ENCODE results near the gene GABRD. TPM values are rescaled to one million over a fixed set of nuclear protein-coding genes. Genes with fewer than 3 reads are reported as not detected.

The GABRD gene
- total RNA-seq, 1 donor from 2014 or later: 0.72 TPM

DNA sequence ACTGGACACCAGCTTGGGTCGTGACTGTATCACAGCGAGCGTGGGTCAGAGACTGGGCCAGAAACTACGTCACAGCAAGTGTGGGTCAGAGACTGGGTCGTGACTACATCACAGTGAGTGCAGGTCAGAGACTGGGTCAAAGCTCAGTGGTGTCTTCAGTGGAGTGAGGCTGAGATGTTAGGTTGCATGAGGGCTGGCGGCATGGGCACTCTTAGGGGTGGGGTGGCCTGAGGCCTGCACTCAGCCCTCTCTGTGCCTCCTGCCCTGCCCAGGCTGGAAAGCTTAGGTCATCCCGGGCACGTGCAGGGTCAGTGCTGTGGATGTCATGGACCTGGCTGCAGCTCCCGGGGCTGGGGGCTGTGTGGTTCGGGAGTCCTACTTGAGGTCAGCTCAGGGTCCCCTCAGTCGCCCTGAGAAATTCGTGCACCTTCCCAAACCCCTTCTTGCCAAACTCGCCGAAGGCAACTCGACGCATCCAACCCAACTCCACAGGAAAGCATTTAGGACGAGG, 34.5 kb upstream of the GABRD start:
- no peak for DNase-seq (ENCODE audit: low spot score)

DNA sequence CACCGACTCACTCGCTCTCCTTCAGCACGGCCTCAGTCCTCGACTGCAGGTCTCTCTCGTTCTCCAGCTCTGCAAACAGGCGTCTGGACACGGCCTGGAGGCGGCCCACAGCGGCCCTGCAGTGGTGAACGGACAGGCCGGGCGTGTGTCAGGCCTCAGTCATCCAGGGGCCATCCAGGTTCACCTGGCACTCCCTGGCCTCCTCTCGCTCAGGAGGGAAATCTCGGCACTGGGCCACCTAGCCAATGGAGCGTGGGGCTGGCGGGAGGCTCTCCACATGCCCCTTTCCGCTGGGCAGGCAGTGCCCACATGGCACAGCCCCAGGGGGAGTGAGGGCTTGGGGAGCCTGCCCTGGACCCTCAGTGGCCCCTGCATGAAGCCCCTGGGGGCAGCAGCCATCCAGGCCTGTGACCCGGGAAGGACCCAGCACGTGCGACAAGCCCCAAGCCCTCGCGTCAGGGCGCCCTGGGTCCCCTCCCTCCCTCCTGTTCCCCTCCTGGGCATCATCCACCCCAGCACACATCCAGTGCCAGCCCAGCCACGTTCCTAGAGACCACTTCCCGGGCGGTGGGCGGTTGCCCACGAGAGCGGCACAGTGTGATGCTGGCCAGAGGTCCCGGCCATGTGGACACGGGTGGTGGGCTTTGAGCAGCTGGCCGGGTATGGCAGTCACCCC, 33.6 kb upstream of the GABRD start:
- DNase-seq (ENCODE audit: low spot score): no peak

DNA sequence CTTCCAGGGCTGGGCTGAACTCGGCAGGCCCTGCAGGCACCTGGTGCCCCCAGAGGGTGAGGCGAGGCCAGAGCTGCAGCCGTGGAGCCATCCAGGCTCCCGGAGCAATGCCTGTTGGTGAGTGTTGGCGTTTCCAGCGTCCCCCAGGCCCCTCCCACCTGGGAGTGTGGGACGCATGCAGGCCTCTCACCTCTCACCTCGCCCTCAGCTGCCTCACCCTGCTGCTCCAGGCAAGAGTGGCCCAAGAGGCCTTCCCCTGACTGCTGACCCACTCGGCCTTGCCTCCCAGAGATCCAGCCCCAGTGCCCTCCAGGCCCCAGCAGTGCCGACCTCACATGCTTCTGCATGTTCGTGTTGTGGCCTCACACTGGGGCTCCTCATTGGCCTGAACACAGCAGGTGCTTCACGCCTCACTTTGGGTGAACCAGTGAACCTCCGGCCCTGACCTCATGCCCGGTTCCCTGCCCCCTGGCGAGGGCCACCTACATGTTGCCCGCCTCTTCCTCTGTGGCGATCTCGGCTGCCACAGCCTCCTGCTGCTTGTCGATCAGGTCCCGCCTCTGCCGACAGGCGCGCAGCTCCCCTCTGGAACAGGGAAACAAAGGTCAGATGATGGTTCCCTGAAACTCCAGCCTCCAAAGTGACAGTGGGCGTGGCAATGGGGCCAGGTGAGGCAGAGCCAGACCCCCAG, 32.5 kb upstream of the GABRD start:
- no peak for DNase-seq (ENCODE audit: low spot score)

DNA sequence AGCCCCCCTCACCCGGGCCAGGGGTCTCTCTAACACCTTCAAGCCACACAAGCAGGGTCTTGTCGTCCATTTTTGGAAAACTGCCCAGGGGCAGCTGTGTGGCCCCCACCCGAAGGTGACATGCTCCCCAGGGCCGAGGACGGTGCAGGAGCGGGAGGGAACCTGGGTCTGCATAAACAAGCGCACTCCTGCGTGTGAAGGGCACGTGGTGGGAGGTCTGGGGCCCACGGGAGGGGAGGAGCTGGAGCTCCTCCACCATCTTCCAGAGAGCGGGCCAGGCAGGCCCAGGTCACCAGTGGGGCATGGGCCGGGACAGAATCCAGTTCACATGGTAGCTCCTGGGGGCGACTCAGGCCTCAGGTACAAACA, 32.0 kb upstream of the GABRD start:
- DNase-seq (ENCODE audit: low spot score): no peak

DNA sequence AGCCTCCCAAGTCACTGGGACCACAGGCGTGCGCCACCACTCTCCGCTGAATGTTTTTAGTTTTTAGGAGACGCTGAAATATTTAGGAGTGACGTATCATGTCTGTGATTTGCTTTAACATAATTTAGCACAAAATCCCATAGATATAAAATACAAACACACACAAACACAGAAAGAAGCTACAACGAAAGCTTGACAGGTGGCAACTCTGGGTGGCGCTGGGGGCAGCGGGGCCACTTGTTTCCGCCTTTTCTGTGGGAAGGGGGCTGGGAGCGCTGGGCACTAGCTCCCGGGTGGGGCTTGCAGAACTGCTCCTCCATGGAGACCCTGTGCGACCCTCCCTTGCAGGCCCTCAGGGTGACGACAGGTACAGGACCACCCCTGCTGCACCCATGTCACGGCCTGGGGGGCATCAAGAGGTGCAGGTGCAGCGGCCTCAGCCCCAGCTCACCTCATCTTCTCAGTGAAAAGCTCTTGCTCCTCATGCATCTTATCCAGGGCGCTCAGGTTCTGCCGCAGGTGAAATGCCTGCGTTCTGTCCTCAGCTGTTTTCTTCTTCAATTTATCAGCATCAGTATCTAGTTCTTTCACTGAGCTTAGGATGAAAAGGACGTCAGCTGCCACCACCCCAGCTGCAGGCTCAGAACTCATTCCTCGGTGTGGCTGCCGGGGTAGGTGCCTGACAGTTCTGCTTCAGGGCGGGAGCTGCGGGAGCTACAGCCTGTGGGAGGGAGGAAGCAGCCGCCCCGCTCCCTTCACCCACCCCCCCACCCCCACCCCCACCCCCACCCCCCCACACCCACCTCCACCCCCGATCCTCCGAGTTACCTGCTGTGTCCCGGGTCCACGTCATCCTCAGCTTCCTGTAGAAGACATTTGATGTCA, 30.8 kb upstream of the GABRD start:
- DNase-seq (ENCODE audit: low spot score): no peak

DNA sequence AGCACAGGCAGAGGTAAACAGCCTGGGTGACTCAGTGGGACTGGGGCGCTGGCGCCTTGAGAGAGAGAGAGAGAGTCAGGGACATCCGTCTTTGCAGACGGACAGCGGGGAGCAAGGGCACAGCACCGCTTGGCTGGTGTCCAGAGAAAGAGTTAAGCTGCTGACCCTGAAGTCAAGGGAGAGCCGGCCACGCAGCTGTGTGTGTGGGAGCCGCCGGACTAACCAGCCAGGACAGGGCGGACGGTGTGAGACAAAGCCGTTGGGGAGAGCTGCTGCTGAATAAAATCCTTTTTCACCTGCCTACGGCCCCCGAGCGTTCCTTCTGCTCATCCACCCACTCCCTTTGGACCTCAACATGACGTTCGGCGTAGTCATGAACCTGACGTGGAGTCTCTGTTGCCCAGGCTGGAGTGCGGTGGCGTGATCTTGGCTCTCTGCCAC, 30.0 kb upstream of the GABRD start:
- no peak for DNase-seq (ENCODE audit: low spot score)

DNA sequence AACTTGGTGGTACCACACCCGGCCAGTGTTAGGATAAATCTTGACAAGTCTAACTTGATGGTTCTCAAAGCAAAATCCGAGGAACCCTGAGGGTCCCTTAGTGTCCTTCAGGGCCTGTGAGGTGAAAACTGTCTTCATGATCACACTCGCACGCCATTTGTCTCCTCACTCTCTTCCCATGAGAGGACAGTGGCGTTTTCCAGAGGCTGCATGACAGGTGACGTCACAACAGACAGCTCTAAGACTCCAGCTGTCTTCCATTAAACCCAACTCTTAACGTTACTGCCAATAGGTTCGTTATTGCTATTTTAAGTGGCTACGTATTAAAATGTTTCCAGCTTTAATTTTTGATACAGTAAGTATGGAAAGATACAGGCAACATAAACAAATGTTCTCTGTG, 29.4 kb upstream of the GABRD start:
- no peak for DNase-seq (ENCODE audit: low spot score)

DNA sequence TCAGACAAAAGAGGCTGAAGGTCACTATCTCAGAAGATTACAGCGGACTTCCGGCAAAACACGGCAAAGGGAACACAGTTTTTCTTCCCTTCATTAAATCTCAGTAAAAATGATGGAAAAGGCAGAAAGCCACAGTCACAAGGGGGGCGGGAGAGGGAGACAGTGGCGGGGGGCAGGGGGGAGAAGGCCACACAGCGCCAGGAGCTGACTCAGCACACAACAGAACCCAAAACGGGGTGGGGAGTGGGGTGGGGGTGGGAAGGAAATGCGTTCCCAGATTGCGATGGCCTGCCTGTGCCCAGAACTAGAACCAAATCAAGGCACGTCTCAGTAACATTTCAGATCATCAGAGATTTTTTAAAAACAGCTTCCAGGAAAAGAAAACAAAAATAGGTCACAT, 28.9 kb upstream of the GABRD start:
- DNase-seq (ENCODE audit: low spot score): peak; percentile 40

DNA sequence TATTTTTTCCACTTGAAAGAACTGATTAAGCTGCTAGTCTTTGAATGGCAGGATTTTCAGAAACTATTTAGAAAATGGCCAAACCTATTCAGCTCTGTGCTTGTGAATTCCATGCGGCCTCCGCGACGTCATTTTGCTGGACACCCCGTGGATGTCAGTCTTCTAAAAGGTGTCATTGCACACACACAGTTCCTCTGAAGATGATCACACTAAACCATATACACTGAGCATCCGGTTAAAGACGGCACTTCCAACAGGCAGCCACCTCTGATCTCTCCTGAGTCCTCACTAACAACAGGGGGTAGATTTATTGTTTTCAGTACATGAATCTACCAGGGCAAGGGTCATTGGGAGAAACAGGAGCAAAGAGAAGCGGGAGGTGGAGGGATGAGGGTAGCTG, 24.6 kb upstream of the GABRD start:
- no peak for DNase-seq (ENCODE audit: low spot score)

DNA sequence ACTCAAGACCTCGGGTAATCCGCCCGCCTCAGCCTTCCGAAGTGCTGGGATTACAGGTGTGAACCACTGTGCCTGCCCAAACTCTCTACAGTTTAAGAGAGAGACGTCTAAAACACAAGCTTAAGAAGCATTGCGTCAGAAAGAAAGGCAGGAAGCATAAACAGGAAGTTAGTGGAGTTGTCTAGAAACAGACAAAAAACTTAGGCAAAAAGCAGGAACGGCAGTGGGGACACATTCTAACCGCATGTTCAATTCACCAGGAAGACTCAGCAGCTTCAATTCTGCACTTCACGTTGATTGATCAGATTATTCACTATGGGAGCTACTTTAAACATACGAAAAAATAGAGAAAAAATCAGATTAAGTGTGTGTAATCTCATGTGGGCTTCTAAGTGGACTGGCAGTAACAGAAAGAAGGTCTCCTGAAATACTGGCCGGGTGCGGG, 22.9 kb upstream of the GABRD start:
- no peak for DNase-seq (ENCODE audit: low spot score)

DNA sequence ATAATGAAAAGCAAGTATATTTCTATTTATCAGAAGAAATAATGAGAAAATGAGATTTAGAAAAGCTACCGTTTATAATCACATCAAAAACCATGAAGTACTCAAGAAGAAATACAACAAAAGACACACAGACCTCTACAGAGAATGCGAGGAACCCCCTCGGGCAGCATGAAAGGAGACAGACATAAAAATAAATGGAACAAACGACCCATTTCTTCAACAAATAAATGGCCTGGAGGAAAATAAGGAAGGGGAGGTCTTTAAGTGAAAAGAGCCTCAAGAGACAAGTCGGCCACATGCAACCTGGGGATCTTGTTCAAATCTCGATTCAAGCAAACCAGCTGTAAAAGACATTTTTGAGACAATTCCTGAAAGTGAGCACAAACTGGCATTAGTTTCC, 21.6 kb upstream of the GABRD start:
- DNase-seq (ENCODE audit: low spot score): no peak

DNA sequence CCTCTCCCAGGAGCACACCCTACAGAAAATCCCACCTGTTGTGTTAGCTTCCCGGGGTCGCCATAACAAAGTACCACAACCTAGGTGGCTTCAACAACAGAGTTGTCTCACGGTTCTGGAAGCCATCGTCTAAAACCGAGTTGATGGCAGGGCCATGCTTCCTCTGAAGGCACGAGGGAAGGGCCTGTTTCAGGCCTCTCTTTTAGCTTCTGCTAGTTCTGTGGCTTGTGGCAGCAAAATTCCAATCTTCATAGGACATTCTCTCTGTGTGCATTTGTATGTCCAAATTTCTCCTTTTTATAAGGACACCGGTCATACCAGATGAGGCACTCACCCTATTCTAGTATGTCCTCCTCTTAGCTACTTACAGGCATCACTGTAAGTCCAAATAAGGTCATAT, 18.7 kb upstream of the GABRD start:
- DNase-seq (ENCODE audit: low spot score): no peak

DNA sequence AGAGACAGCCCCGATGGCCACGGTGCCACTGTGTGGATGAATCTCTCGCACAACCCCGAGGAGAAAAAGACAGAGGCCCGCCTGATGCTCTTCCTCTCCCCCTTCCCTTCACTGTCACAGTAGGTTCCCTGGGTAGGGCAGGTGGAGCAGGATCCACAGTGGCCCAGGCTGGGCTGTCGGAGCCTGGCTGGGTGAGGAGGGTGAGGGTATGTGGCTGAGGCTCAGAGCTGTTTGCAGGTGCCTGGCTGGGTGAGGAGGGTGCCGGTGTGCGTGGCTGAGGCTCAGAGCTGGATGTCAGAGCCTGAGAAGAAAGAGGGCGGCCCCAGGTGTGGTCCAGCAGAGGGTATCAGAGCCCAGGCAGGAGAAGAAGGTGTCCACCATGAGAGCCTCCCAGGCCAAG, 18.3 kb upstream of the GABRD start:
- DNase-seq (ENCODE audit: low spot score): no peak

DNA sequence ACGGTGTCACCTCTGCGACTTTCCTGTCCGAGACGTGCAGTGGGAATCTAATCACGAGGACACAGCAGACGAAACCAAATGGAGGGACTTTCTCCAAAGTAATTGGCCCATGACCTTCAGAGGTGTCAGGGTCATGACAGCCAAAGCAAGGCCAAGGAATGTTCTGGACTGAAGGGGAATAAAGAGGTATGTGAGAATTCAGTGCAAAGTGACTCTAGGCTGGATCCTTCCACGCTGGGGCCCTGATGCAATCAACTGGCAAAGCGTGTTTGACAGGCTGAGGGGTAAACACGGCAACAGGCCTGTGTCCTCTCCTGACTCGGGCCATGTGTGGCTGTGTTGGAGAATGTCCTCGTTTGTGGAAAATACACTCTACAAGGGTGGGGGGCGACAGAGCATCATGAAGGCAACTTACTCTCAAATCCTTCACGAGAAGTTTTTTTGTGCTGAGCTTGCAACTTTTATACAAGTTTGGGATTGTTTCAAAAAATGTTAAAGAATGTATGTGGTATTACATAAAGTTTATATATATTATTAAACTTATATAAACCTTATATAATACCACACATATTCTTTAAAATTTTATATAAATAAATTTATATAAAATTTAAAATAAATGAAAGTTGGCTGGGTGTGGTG, 17.3 kb upstream of the GABRD start:
- peak; percentile 34 for DNase-seq (ENCODE audit: low spot score)

DNA sequence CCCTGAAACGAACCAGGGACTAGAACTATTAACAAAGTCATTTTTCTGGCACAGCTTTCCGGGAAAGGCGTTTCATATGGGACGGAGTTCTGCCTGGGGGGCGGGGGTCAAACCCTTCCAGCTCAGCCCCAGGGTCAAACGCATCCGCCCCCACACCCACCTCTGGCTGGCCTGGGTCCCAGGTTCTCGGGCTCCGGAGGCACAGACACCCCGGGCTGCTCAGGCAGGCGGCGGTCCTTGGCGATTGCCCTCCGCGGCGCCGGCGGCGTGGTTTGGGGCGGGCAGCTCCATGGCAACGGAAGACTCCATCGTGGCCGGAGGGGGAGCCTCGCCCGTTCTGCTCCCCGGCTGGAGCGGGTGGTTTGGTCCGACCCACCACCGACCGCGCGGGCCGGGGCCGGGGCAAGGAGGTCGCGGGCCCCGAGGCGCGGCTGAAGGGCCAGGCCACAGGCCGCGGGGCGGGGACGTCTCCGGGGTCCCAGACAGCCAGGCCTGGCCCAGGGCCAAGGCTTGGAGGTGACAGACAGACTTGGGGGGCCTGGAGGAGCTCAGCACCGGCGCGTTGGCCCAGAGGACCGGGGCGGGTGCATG, 15.5 kb upstream of the GABRD start, which contains the start of gene CFAP74:
TSS of gene CFAP74 (minus strand) at position 246 of the 591 bp plus-strand sequence. CDS start 12,830 bp downstream, outside the sequence.
- DNase-seq (ENCODE audit: low spot score): peak; percentile 14

DNA sequence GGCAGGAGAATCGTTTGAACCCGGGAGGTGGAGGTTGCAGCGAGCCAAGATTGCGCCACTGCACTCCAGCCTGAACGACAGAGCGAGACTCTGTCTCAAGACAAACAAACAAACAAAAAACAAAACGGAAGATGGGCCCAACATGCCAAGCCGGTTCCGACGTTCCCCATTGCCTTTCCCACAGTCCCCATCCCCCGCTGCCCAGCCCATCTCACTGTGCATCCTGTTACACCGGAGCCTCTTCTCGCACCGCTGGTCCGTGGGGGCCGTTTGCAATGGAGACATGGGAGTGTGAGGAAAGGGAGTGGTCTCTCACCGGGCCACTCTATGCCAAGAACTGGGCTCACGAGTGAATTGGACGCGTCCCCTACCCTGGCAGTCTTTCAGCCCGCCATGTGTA, 14.3 kb upstream of the GABRD start:
- no peak for DNase-seq (ENCODE audit: low spot score)

DNA sequence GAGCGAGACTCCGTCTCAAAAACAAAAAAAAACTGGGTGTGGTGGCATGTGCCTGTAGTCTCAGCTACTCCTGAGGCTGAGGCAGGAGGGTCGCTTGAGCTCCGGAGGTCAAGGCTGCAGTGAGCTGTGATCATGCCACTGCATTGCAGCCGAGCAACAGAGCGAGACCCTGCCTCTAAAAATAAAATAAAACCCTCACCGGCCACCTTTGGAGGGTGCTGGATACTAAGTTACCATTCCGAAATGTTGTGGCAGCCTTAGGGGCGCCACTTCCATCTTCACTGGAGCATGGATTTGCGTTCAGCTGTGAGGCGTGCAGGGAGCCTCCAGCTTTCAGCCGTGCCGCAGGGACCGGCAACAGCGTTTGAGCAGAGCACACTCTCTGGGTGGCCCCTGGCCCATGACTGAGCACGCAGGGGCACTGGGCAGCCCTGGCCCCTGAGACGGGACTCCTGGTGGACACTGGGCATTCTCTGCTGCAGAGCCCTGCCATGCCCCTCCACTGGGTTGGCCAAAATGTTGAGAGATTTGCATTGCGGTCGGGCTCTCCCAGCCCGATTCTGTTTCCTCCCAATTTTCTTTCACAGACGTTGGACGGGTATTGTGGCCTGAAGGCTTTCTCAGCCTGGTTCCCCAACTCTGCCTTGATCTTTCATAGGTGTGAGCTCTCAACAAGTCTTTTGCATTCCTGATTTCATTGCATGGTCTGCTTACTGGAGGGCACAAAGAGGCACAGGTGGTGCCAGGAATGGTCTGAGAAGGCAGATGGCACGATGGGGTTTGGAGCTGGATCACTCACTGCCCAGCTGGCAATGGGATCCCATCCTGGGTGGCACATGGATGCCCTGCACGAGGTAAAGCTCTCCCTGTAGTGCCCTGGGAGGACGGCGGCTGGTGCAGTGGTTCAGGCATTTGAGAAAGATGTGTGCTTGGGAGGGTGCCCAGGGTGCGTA, 9.8 kb upstream of the GABRD start:
- DNase-seq (ENCODE audit: low spot score): no peak

DNA sequence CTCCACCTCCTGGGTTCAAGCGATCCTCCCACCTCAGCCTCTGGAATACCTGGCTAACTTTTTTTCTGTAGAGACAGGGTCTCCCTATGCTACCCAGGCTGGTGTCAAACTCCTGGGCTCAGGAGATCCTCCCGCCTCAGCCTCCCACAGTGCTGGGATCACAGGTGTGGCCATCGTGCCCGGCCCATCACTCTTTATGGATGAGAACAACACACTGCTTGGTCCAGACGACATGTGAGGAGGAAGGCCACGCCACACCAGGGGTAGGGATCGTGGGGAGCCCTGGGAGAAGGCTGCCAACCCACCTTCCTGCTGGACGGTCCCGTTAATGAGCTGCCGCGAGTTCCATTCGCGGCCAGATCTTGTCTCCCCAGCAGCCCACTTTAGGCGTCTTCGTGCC, 5.0 kb upstream of the GABRD start:
- DNase-seq (ENCODE audit: low spot score): no peak

DNA sequence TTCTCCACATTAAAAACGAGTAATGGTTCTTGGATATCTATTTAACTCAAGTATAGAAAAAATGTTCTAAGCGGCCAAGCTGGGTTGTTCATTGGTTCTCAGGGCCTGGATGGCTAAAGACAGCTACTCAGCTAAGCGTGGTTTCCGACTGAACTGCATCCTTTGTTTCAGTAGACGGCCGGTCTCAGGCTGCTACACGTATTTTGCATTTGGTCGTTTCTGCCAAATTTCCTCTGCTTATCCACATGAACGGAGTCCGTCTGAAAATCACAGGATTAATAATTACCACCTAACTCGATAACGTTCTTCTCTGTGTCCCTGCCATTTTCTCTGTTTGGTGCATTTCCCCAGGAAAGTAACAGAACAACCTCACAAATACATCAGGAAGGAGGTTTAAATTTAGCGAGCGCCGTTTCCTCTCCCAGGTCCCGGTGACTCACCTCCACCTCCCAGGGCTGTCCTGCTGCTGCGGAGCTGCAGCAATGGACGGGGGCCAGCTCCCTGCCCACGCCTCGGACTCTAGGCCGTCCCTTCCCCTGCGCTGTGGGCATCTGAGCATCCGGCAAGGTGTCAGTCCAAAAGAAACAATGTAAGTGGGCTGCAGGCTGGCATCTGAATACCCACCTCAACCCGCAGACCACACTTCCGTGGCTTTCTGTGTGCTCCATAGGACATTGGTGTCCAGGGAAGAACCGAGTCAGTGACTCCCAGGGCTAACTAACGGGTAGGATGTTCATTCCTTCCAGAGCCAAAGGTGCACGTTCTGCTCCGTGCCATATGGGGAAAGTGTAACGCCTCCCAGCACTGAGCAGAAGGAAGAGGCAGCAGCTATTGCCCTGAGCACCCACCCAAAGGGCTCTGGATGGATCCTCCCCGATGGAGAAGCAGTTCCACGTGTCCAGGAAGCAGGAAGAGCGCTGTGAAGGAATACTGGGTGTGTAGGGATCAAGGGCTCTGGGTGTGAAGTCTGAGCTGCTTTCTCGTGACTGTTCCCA, 4.1 kb upstream of the GABRD start:
- DNase-seq (ENCODE audit: low spot score): no peak
